Mammary epithelial cell (primary cell): ENCODE measurements around the gene CNTD1.

ENCODE experiments used
- CTCF ChIP-seq, 2 donors: IDR thresholded peaks in 1 of 2; conservative IDR thresholded peaks in 1 of 2; 2 replicates each; pipeline ENCODE4 v1.5.1; 2011 to 2012; ENCODE audit warnings: inconsistent platforms in 2 of 2, low read length in 2 of 2, mild to moderate bottlenecking in 2 of 2, control low read depth in 1 of 2, low read depth in 1 of 2; ENCODE audit not compliant: insufficient read depth in 1 of 2; ENCODE audit errors: extremely low read depth in 1 of 2
- EZH2 ChIP-seq: IDR thresholded peaks from 2 replicates; pipeline ENCODE4 v1.6.1; 2012; ENCODE audit warnings: low read length, inconsistent platforms, borderline replicate concordance

- TF ChIP-seq CTCF (conservative IDR thresholded peaks at IDR 0.05 in 1 of 2, IDR thresholded peaks at IDR 0.05 in 1 of 2; ENCODE audit: extremely low read depth in 1 of 2, insufficient read depth in 1 of 2, low read depth in 1 of 2, low read length in 2 of 2): no peak
- TF ChIP-seq EZH2: no peak
These were observed 7.6 kb downstream of the CNTD1 start for GRCh38 chr17:42806249-42806648.
